ENCODE data around the gene MRPS18B.

DNA sequence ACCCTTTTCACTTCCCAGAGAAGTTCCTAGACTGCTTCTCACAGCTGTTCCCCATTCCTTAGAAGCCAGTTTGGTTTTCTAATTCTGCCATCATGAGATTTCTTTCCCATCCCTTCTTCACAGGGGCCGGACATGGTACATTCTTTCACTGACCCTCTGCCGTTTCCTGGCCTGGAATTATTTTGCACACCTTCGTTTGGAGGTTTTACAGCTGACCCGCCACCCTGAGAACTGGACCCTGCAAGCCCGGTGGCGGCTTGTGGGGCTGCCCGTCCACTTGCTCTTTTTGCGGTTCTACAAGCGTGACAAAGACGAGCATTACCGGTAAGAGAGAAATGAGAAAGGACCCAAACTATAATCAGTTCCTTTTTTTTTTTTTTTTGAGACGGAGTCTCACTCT, 33.5 kb downstream of the MRPS18B start:
- TF ChIP-seq, protein P1, sequence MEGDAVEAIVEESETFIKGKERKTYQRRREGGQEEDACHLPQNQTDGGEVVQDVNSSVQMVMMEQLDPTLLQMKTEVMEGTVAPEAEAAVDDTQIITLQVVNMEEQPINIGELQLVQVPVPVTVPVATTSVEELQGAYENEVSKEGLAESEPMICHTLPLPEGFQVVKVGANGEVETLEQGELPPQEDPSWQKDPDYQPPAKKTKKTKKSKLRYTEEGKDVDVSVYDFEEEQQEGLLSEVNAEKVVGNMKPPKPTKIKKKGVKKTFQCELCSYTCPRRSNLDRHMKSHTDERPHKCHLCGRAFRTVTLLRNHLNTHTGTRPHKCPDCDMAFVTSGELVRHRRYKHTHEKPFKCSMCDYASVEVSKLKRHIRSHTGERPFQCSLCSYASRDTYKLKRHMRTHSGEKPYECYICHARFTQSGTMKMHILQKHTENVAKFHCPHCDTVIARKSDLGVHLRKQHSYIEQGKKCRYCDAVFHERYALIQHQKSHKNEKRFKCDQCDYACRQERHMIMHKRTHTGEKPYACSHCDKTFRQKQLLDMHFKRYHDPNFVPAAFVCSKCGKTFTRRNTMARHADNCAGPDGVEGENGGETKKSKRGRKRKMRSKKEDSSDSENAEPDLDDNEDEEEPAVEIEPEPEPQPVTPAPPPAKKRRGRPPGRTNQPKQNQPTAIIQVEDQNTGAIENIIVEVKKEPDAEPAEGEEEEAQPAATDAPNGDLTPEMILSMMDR (IDR thresholded peaks at IDR 0.05; ENCODE audit: low read depth, low read length): no peak
- no peak for TF ChIP-seq POLR2A (IDR thresholded peaks at IDR 0.05; ENCODE audit: extremely low read depth, insufficient read length)
